ENCODE data around the gene PTDSS2. TPM values are rescaled to one million over a fixed set of nuclear protein-coding genes. Genes with fewer than 3 reads are reported as not detected.
A peak's percentile ranks its signal among the peaks of the same experiment; 100 is the strongest.

The PTDSS2 gene
- total RNA-seq, 2 donors from 2014 or later, result 55.2 to 56.1 TPM

DNA sequence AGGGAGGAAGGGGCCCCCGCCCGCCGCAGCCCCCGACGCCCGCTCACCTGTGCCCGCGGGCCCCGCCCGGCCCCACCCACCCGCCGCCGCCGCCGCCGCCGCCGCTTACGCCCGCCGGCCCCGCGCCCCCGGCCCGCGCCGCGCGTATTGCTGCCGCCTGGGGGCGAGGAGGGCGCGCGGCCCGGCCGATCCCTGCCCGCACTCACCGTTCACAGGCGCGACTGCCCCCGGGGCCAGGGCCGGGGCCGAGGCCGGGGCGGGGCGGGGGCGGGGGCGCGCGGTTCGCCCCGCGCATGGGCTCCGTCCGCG is 85.1 kb downstream of the PTDSS2 start:
- Histone ChIP-seq H3K36me3 (ENCODE audit: control insufficient read depth, insufficient read depth, low read length) (peaks cover 8% of the 10 kb centered on the region), H3K9ac (ENCODE audit: extremely low read depth, low read length, poor library complexity, severe bottlenecking) (no peak overlapping the region), H3K27ac (ENCODE audit: low read depth, low read length) (no peak overlapping the region), H3K4me3 (ENCODE audit: low read length) (peak overlapping the region; percentile 86), H3K4me1 (ENCODE audit: control insufficient read depth, insufficient read depth, low read length) (no peaks in the 10 kb centered on the region), H3K9me3 (ENCODE audit: control insufficient read depth, low read length) (no peaks in the 10 kb centered on the region), H3K27me3 (ENCODE audit: control insufficient read depth, insufficient read depth, low read length, poor library complexity, severe bottlenecking) (no peaks in the 10 kb centered on the region)
- WGBS, 2 experiments (ENCODE audit: insufficient coverage in 1 of 2, insufficient read length in 1 of 2), result 0 to 2% methylated on average over 23 to 55 of the region's 56 CpGs
- peaks cover 10% of the 10 kb centered on the region for H3K36me3 Mint-ChIP-seq (ENCODE audit: low read depth)
- peak overlapping the region; percentile 66 for H3K4me3 Mint-ChIP-seq
- peaks cover 9% of the 10 kb centered on the region for H3K27me3 Mint-ChIP-seq (ENCODE audit: insufficient read depth)
- no peaks in the 10 kb centered on the region for H3K4me1 Mint-ChIP-seq
- no peak overlapping the region for H3K27ac Mint-ChIP-seq
- no peak for DNase-seq
- TF ChIP-seq, protein P1, sequence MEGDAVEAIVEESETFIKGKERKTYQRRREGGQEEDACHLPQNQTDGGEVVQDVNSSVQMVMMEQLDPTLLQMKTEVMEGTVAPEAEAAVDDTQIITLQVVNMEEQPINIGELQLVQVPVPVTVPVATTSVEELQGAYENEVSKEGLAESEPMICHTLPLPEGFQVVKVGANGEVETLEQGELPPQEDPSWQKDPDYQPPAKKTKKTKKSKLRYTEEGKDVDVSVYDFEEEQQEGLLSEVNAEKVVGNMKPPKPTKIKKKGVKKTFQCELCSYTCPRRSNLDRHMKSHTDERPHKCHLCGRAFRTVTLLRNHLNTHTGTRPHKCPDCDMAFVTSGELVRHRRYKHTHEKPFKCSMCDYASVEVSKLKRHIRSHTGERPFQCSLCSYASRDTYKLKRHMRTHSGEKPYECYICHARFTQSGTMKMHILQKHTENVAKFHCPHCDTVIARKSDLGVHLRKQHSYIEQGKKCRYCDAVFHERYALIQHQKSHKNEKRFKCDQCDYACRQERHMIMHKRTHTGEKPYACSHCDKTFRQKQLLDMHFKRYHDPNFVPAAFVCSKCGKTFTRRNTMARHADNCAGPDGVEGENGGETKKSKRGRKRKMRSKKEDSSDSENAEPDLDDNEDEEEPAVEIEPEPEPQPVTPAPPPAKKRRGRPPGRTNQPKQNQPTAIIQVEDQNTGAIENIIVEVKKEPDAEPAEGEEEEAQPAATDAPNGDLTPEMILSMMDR (conservative IDR thresholded peaks at IDR 0.05), result no peak
- no peaks in the 10 kb centered on the region for H3K9me3 Mint-ChIP-seq

DNA sequence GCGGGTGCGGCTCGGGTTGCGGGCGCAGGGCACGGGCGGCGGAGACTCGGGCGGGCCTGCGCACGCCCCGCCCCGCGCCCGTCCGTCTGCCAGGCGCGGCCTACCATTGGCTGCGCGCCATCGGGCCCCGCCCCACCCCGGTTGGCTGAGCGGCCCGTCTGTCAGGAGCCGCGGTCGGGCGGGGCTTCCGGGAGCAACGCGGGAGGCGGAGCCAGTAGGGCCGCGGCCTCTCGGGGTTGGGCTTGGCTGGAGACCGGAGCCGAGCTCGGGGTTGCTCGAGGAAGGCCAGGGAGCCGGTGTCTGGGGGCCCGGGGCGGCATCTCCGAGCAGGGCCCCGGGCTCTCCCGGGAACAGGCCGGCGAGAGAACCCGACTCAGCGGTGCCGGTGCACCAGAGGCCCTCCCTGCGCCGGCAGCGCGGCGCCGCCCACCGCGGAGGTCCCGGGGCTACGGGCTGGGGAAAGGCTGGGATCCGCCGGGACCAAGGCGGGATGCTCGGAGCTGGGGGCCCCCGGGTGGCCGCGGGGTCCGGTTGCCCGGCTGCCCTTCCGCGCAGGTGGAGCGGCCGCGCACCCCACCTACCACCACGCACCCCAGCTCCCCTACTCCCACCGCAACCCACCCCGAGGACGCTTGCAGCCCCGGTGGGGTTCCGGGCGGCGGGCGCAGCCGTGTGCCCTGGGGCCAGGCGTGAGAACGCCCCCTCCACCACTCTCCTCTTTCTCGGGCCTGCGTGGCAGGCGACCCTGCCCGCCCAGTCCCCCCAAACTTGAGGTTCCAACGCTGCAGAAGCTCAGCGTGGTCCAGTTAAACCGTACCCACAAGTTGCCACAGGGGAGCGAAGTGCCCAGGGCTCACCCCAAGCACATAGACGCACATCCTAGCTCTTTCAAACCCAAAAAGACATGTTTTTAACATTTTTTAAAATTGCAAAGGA is 85.7 kb downstream of the PTDSS2 start, which contains the start of gene HRAS:
TSS of gene HRAS (minus strand) at position 58 of the 936 bp plus-strand sequence.
- Mint-ChIP-seq H3K27ac (peak within 1 kb of the TSS; percentile 87), H3K4me3 (peak within 1 kb of the TSS; percentile 66), H3K36me3 (ENCODE audit: low read depth) (peaks cover 10% of the 10 kb centered on the region), H3K27me3 (ENCODE audit: insufficient read depth) (peaks cover 9% of the 10 kb centered on the region), H3K4me1 (no peaks in the 10 kb centered on the region), H3K9me3 (no peaks in the 10 kb centered on the region)
- no peak within 1 kb of the TSS for H3K27ac ChIP-seq (ENCODE audit: low read depth, low read length)
- TF ChIP-seq, protein P1 (conservative IDR thresholded peaks at IDR 0.05), result no peak
- peaks cover 8% of the 10 kb centered on the region for H3K36me3 ChIP-seq (ENCODE audit: control insufficient read depth, insufficient read depth, low read length)
- no peaks in the 10 kb centered on the region for H3K9me3 ChIP-seq (ENCODE audit: control insufficient read depth, low read length)
- 2 to 7% methylated on average over 18 to 97 of the region's 97 CpGs for WGBS, 2 experiments (ENCODE audit: insufficient coverage in 1 of 2, insufficient read length in 1 of 2)
- no peaks in the 10 kb centered on the region for H3K4me1 ChIP-seq (ENCODE audit: control insufficient read depth, insufficient read depth, low read length)
- peak within 1 kb of the TSS; percentile 49 for H3K9ac ChIP-seq (ENCODE audit: extremely low read depth, low read length, poor library complexity, severe bottlenecking)
- no peaks in the 10 kb centered on the region for H3K27me3 ChIP-seq (ENCODE audit: control insufficient read depth, insufficient read depth, low read length, poor library complexity, severe bottlenecking)
- peak within 1 kb of the TSS; percentile 86 for H3K4me3 ChIP-seq (ENCODE audit: low read length)
- DNase-seq, result peak; percentile 97

DNA sequence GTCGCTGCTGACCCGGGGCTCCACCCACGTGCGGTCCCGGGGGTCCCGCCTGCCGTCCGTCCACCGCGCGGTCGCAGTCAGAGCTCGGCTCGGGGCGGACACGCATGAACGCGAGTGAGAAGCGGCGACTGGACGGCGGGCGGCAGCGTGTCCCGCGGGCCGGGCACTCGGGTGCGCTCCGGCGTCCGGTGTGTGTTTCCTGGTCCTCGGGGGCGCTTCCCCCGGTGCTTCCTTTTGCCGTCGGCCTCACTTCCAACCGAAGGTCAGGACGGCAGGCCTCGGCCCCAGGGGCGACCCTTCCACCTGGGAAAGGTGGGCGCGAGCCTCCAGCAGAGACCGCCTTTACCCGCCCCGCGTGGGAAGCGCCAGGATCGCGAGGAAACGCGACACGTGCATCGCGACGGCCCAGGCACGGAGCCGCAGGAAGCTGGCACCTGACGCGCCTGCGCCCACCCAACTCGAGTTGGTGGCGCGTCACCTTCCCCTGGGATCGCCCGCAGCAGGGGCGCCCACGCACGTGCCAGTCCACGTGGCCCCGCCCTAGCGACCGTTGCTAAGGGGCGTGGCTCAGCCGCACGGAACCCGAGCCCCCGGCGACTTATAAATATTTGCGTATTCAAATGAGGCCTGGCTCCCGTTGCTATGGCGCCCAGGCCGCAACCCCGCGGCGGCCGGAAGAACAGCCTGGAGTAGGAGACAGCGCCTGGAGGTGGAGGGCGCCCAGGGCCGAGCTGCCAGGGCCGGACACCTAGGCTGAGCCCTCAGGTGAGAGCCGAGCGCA is 87.0 kb downstream of the PTDSS2 start, which contains the start of gene LRRC56:
TSS of gene LRRC56 (plus strand) at position 687 of the 781 bp plus-strand sequence. CDS start 3,158 bp downstream, outside the sequence.
- no peaks in the 10 kb centered on the region for H3K27me3 ChIP-seq (ENCODE audit: control insufficient read depth, insufficient read depth, low read length, poor library complexity, severe bottlenecking)
- no peaks in the 10 kb centered on the region for H3K9me3 ChIP-seq (ENCODE audit: control insufficient read depth, low read length)
- H3K27ac Mint-ChIP-seq, result peak within 1 kb of the TSS; percentile 87
- no peak within 1 kb of the TSS for H3K27ac ChIP-seq (ENCODE audit: low read depth, low read length)
- H3K9ac ChIP-seq (ENCODE audit: extremely low read depth, low read length, poor library complexity, severe bottlenecking), result peak within 1 kb of the TSS; percentile 55
- peak within 1 kb of the TSS; percentile 77 for H3K4me3 ChIP-seq (ENCODE audit: low read length)
- H3K4me1 ChIP-seq (ENCODE audit: control insufficient read depth, insufficient read depth, low read length), result no peaks in the 10 kb centered on the region
- H3K36me3 ChIP-seq (ENCODE audit: control insufficient read depth, insufficient read depth, low read length), result peaks cover 8% of the 10 kb centered on the region
- H3K27me3 Mint-ChIP-seq (ENCODE audit: insufficient read depth), result peaks cover 9% of the 10 kb centered on the region
- TF ChIP-seq, protein P1 (conservative IDR thresholded peaks at IDR 0.05), result no peak
- H3K4me3 Mint-ChIP-seq, result peak within 1 kb of the TSS; percentile 66
- WGBS, 2 experiments (ENCODE audit: insufficient coverage in 1 of 2, insufficient read length in 1 of 2), result 10 to 15% methylated on average over 63 to 93 of the region's 93 CpGs
- H3K36me3 Mint-ChIP-seq (ENCODE audit: low read depth), result peaks cover 5% of the 10 kb centered on the region
- no peaks in the 10 kb centered on the region for H3K4me1 Mint-ChIP-seq
- H3K9me3 Mint-ChIP-seq, result no peaks in the 10 kb centered on the region
- DNase-seq, result peak; percentile 93

All from endodermal cell (in vitro differentiated cells).